DND-41 (cell line): ENCODE measurements around the gene ADGRA3.

Source experiments
- ATAC-seq: fragments of 200-7000 bp; cut with Tn5 transposase; 3 replicates; pipeline ENCODE4 v1.9.1; 2021; ENCODE audit warnings: low read depth; ENCODE audit not compliant: insufficient read depth
- DNase-seq: peaks from one replicate; pipeline ENCODE4 v3.0.0-alpha.2; 2020
- H2AFZ ChIP-seq: 2 replicates; pipeline ENCODE4 v1.6.0; 2012; ENCODE audit warnings: low read depth, low read length
- H3K27ac ChIP-seq: 2 replicates; pipeline ENCODE4 v1.5.1; 2012; ENCODE audit warnings: low read length, inconsistent platforms
- H3K27me3 ChIP-seq: fragments of 200-600 bp; sonication (generic); 2 replicates; pipeline ENCODE4 v1.6.0; 2012; ENCODE audit warnings: low read length, mild to moderate bottlenecking, inconsistent platforms; ENCODE audit not compliant: insufficient read depth, poor library complexity
- H3K36me3 ChIP-seq: 2 replicates; pipeline ENCODE4 v1.5.1; 2012; ENCODE audit warnings: low read length, inconsistent platforms; ENCODE audit not compliant: insufficient read depth
- H3K4me1 ChIP-seq: 2 replicates; pipeline ENCODE4 v1.5.1; 2012; ENCODE audit warnings: mild to moderate bottlenecking, low read length; ENCODE audit not compliant: insufficient read depth
- H3K4me2 ChIP-seq: 2 replicates; pipeline ENCODE4 v1.6.0; 2012; ENCODE audit warnings: mild to moderate bottlenecking, moderate library complexity, low read length, inconsistent platforms; ENCODE audit not compliant: insufficient read depth
- H3K4me3 ChIP-seq, 2 experiments: fragments of 200-600 bp in 1 of 2; shearing (Covaris generic) in 1 of 2; 2 replicates each; pipeline ENCODE4 v1.5.1; 2012 to 2016; ENCODE audit warnings: inconsistent platforms in 2 of 2, low read length in 2 of 2, mild to moderate bottlenecking in 2 of 2, low read depth in 1 of 2, moderate library complexity in 1 of 2
- H3K79me2 ChIP-seq: 2 replicates; pipeline ENCODE4 v1.6.0; 2012; ENCODE audit warnings: low read length, inconsistent platforms; ENCODE audit not compliant: insufficient read depth
- H3K9ac ChIP-seq: 2 replicates; pipeline ENCODE4 v1.6.0; 2012; ENCODE audit warnings: low read depth, mild to moderate bottlenecking, inconsistent platforms, low read length, moderate library complexity
- H3K9me3 ChIP-seq: 2 replicates; pipeline ENCODE4 v1.5.1; 2012; ENCODE audit warnings: low read length, moderate library complexity, mild to moderate bottlenecking, inconsistent platforms; ENCODE audit not compliant: insufficient read depth, severe bottlenecking
- H4K20me1 ChIP-seq: 2 replicates; pipeline ENCODE4 v1.6.0; 2012; ENCODE audit warnings: low read length; ENCODE audit not compliant: insufficient read depth
- CTCF ChIP-seq: IDR thresholded peaks from 2 replicates; pipeline ENCODE4 v1.5.1; 2012; ENCODE audit warnings: borderline replicate concordance, low read length, moderate library complexity, mild to moderate bottlenecking; ENCODE audit not compliant: poor library complexity, severe bottlenecking; ENCODE audit errors: extremely low read depth
- EZH2 ChIP-seq: IDR thresholded peaks from 3 replicates; pipeline ENCODE4 v1.6.1; 2012; ENCODE audit warnings: borderline replicate concordance, low read depth, mild to moderate bottlenecking, moderate library complexity, low read length, inconsistent platforms; ENCODE audit not compliant: severe bottlenecking

The ADGRA3 gene

GRCh38 chr4:22414833-22415232, 101.0 kb downstream of the ADGRA3 start:
- TF ChIP-seq CTCF (no peak), EZH2 (no peak)
- no peaks in the 10 kb centered on the region for H3K9me3 ChIP-seq
- H3K79me2 ChIP-seq: no peaks in the 10 kb centered on the region
- H3K27ac ChIP-seq: no peak overlapping the region
- H3K27me3 ChIP-seq: no peaks in the 10 kb centered on the region
- no peaks in the 10 kb centered on the region; the same call in 1 of the 2 replicates for H3K36me3 ChIP-seq
- ATAC-seq (no peak), DNase-seq (no peak)
- no peaks in the 10 kb centered on the region for H3K4me1 ChIP-seq
- no peak overlapping the region for H2AFZ ChIP-seq
- H4K20me1 ChIP-seq: no peaks in the 10 kb centered on the region
- no peak overlapping the region for H3K4me2 ChIP-seq
- H3K9ac ChIP-seq: no peak overlapping the region
- H3K4me3 ChIP-seq: no peak overlapping the region

- TF ChIP-seq EZH2: no peak
- no peak for TF ChIP-seq CTCF
- Histone ChIP-seq H3K4me2 (no peak overlapping the region), H3K79me2 (no peaks in the 10 kb centered on the region), H3K36me3 (no peaks in the 10 kb centered on the region; the same call in 1 of the 2 replicates), H3K27me3 (no peaks in the 10 kb centered on the region), H2AFZ (no peak overlapping the region), H3K4me1 (no peaks in the 10 kb centered on the region), H3K27ac (no peak overlapping the region), H3K9ac (no peak overlapping the region), H3K4me3 (no peak overlapping the region), H3K9me3 (no peaks in the 10 kb centered on the region), H4K20me1 (no peaks in the 10 kb centered on the region)
- ATAC-seq (no peak), DNase-seq (no peak)
Observed at GRCh38 chr4:22413471-22413870, 102.4 kb downstream of the ADGRA3 start.

GRCh38 chr4:22412013-22412412, 103.9 kb downstream of the ADGRA3 start:
- no peaks in the 10 kb centered on the region; the same call in 1 of the 2 replicates for H3K36me3 ChIP-seq
- no peak overlapping the region for H3K4me2 ChIP-seq
- no peak overlapping the region for H2AFZ ChIP-seq
- H3K9ac ChIP-seq: no peak overlapping the region
- no peaks in the 10 kb centered on the region for H3K9me3 ChIP-seq
- H3K27me3 ChIP-seq: no peaks in the 10 kb centered on the region
- no peaks in the 10 kb centered on the region for H3K4me1 ChIP-seq
- H3K4me3 ChIP-seq: no peak overlapping the region
- TF ChIP-seq EZH2 (no peak), CTCF (no peak)
- no peaks in the 10 kb centered on the region for H4K20me1 ChIP-seq
- DNase-seq (no peak), ATAC-seq (no peak)
- no peak overlapping the region for H3K27ac ChIP-seq
- H3K79me2 ChIP-seq: no peaks in the 10 kb centered on the region
